DOHH2 (cell line): ENCODE results near the gene ZBTB8A.

Experiments
- H3F3A ChIP-seq: fragments of 200-600 bp; sonication (generic), shearing (Covaris generic); 2 replicates; pipeline ENCODE4 v1.6.0; 2016; ENCODE audit warnings: antibody characterized with exemption, mild to moderate bottlenecking; ENCODE audit not compliant: control insufficient read depth, insufficient read depth
- H3K27ac ChIP-seq: fragments of 200-600 bp; sonication (generic); 2 replicates; pipeline ENCODE4 v1.5.1; 2014; ENCODE audit warnings: low read depth, mild to moderate bottlenecking, low read length, moderate library complexity
- H3K27me3 ChIP-seq: fragments of 200-600 bp; sonication (generic); 2 replicates; pipeline ENCODE4 v1.6.1; 2014; ENCODE audit warnings: mild to moderate bottlenecking, low read length, mixed read lengths; ENCODE audit not compliant: control insufficient read depth
- H3K36me3 ChIP-seq: fragments of 200-600 bp; sonication (generic); 2 replicates; pipeline ENCODE4 v1.6.1; 2014; ENCODE audit warnings: mild to moderate bottlenecking, low read length, moderate library complexity, mixed read lengths; ENCODE audit not compliant: control insufficient read depth
- H3K4me1 ChIP-seq: fragments of 200-600 bp; sonication (generic); 2 replicates; pipeline ENCODE4 v1.6.1; 2014; ENCODE audit warnings: mild to moderate bottlenecking, low read length, mixed read lengths; ENCODE audit not compliant: control insufficient read depth
- H3K4me2 ChIP-seq: fragments of 200-600 bp; sonication (generic); 2 replicates; pipeline ENCODE4 v1.6.0; 2014; ENCODE audit warnings: mild to moderate bottlenecking, low read length, moderate library complexity
- H3K4me3 ChIP-seq: fragments of 200-600 bp; sonication (generic); 2 replicates; pipeline ENCODE4 v1.5.1; 2014; ENCODE audit warnings: mild to moderate bottlenecking, low read length, mixed read lengths
- H3K79me2 ChIP-seq: fragments of 200-600 bp; sonication (generic); 2 replicates; pipeline ENCODE4 v1.6.1; 2014; ENCODE audit warnings: mild to moderate bottlenecking, low read length, mixed read lengths; ENCODE audit not compliant: control insufficient read depth
- H3K9me2 ChIP-seq: fragments of 200-600 bp; sonication (generic); replicated peaks from 2 replicates; pipeline ENCODE4 v1.6.1; 2014; ENCODE audit warnings: mild to moderate bottlenecking, low read length, mixed read lengths; ENCODE audit not compliant: control insufficient read depth
- H3K9me3 ChIP-seq: fragments of 200-600 bp; sonication (generic); 2 replicates; pipeline ENCODE4 v1.6.1; 2014; ENCODE audit warnings: antibody characterized with exemption, low read length, mixed read lengths; ENCODE audit not compliant: control insufficient read depth, insufficient read depth
- H4K20me1 ChIP-seq: fragments of 200-600 bp; sonication (generic); 2 replicates; pipeline ENCODE4 v1.6.0; 2014; ENCODE audit warnings: low read depth, mild to moderate bottlenecking, antibody characterized with exemption, low read length, moderate library complexity; ENCODE audit not compliant: control insufficient read depth, insufficient read depth
- EZH2phosphoT487 ChIP-seq: fragments of 200-600 bp; sonication (generic); IDR thresholded peaks from 2 replicates; pipeline ENCODE4 v1.6.1; 2017; ENCODE audit warnings: borderline replicate concordance, mild to moderate bottlenecking, antibody characterized with exemption, low read length, moderate library complexity, mixed read lengths
- TF ChIP-seq, protein P1 (sequence below): fragments of 200-600 bp; sonication (generic); IDR thresholded peaks from one replicate; pipeline ENCODE4 v1.5.1; 2014; ENCODE audit warnings: antibody characterized with exemption, mild to moderate bottlenecking, low read depth, low read length; ENCODE audit not compliant: poor library complexity, severe bottlenecking

Gene ZBTB8A

DNA sequence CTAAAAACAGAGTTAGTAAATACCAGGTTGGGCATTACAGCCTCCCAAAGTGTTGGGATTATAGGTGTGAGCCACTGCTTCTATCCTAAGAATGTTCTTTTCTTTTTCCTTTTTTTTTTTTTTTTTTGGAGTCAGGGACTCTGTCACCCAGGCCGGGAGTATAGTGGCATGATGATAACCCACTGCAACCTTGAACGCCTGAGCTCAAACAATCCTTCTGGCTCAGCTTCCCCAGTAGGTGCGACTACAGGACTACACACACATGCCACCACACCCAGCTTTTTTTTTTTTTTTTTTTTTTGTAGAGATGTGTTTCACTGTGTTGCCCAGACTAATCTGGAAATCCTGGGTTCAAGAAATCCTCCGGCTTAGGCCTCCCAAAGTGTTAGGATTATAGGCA is 105.2 kb downstream of the ZBTB8A start:
- Histone ChIP-seq H3K4me2 (no peak overlapping the region), H3K79me2 (peaks cover 100% of the 10 kb centered on the region), H3K27me3 (no peaks in the 10 kb centered on the region), H3K27ac (no peak overlapping the region), H3K9me2 (no peaks in the 10 kb centered on the region), H3K9me3 (no peaks in the 10 kb centered on the region), H3K36me3 (peaks cover 37% of the 10 kb centered on the region), H3K4me3 (no peak overlapping the region), H3F3A (peaks cover 6% of the 10 kb centered on the region; the same call in 1 of the 2 replicates), H3K4me1 (peaks cover 33% of the 10 kb centered on the region), H4K20me1 (peaks cover 6% of the 10 kb centered on the region; the same call in 1 of the 2 replicates)
- TF ChIP-seq, protein P1, sequence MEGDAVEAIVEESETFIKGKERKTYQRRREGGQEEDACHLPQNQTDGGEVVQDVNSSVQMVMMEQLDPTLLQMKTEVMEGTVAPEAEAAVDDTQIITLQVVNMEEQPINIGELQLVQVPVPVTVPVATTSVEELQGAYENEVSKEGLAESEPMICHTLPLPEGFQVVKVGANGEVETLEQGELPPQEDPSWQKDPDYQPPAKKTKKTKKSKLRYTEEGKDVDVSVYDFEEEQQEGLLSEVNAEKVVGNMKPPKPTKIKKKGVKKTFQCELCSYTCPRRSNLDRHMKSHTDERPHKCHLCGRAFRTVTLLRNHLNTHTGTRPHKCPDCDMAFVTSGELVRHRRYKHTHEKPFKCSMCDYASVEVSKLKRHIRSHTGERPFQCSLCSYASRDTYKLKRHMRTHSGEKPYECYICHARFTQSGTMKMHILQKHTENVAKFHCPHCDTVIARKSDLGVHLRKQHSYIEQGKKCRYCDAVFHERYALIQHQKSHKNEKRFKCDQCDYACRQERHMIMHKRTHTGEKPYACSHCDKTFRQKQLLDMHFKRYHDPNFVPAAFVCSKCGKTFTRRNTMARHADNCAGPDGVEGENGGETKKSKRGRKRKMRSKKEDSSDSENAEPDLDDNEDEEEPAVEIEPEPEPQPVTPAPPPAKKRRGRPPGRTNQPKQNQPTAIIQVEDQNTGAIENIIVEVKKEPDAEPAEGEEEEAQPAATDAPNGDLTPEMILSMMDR = no peak
- TF ChIP-seq EZH2phosphoT487 = no peak

DNA sequence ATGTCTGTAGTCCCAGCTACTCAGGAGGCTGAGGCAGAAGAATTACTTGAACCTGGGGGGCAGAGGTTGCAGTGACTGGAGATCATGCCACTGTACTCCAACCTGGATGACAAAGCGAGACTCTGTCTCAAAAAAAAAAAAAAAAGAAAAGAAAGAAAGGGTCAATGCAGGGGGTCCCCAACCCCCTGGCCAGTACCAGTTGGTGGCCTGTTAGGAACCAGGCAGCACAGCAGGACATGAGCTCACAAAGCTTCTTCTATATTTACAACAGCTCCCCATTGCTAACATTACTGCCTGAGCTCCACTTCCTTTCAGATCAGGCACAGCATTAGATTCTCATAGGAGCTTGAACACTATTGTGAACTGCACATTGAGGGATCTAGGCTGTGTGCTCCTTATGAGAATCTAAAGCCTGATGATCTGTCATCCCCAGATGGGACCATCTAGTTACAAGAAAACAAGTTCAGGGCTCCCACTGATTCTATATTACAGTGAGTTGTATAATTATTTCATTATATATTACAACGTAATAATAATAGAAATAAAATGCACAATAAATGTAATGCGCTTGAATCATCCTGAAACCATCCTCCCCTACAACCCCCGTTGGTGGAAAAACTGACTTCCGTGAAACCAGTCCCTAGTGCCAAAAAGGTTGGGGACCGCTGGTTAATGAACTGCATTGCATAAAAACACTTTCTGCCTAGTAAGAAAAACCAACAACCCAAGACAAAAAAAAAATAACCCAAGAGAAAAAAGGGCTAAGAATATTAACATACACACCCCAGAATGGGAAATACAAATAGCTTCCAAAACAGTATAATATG is 108.3 kb downstream of the ZBTB8A start:
- H3K36me3 ChIP-seq = peaks cover 52% of the 10 kb centered on the region
- H3K27ac ChIP-seq = peak overlapping the region; percentile 91
- H3F3A ChIP-seq = peaks cover 14% of the 10 kb centered on the region
- H3K79me2 ChIP-seq = peaks cover 92% of the 10 kb centered on the region
- H3K4me1 ChIP-seq = peaks cover 40% of the 10 kb centered on the region
- peak overlapping the region; percentile 86 for H3K4me2 ChIP-seq
- TF ChIP-seq, protein P1 = no peak
- no peak for TF ChIP-seq EZH2phosphoT487
- peak overlapping the region; percentile 83 for H3K4me3 ChIP-seq
- H3K9me2 ChIP-seq = no peaks in the 10 kb centered on the region
- H3K9me3 ChIP-seq = no peaks in the 10 kb centered on the region
- H3K27me3 ChIP-seq = no peaks in the 10 kb centered on the region
- H4K20me1 ChIP-seq = peaks cover 6% of the 10 kb centered on the region; the same call in 1 of the 2 replicates

DNA sequence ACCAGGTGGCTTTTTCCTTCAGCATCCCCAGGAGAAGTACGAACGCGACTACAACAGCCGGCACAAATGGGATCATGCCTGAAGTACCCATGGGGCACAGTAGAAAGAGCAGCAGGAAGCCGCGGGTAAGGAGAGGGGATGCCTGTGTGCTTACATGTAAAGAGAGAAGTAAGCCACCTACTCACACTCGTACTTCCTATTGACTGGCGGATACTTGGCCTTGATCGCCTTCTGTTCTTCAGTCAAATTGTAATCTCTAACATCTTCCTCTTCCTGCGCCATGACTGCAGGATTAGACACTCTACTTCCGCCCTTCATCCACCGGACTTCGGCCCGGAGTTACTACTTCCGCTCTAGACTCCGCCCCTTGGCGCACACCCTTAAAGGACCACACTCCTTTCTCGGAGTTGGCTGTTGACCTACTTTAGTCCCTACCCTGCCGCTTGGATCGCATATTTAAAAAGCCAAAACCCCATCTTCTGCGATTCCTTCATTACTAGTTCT is 111.1 kb downstream of the ZBTB8A start, which contains the start of gene ZBTB8OS:
Gene ZBTB8OS (minus strand): TSS at position 303 of the 504 bp plus-strand sequence. CDS start 21 bp downstream, at position 282.
- H3K4me1 ChIP-seq = peaks cover 63% of the 10 kb centered on the region
- peaks cover 73% of the 10 kb centered on the region for H3K36me3 ChIP-seq
- TF ChIP-seq EZH2phosphoT487 = no peak
- TF ChIP-seq, protein P1 = no peak

More for the DNA sequence above, 111.1 kb downstream of the ZBTB8A start, which contains the start of gene ZBTB8OS:
- Histone ChIP-seq H3K9me2 (no peaks in the 10 kb centered on the region), H3K4me3 (peak within 1 kb of the TSS; percentile 83), H3K79me2 (peaks cover 92% of the 10 kb centered on the region), H3K27me3 (no peaks in the 10 kb centered on the region), H3K27ac (peak within 1 kb of the TSS; percentile 91), H3F3A (peaks cover 15% of the 10 kb centered on the region), H4K20me1 (peaks cover 23% of the 10 kb centered on the region), H3K9me3 (no peaks in the 10 kb centered on the region), H3K4me2 (peak within 1 kb of the TSS; percentile 86)
